GM12801 (cell line): ENCODE results near the gene SUMO1.

Experiments used
- TF ChIP-seq, protein P1 (sequence below): IDR thresholded peaks from one replicate; pipeline ENCODE4 v1.5.1; 2011; ENCODE audit warnings: control low read depth; ENCODE audit not compliant: insufficient read length; ENCODE audit errors: extremely low read depth

Gene SUMO1

DNA sequence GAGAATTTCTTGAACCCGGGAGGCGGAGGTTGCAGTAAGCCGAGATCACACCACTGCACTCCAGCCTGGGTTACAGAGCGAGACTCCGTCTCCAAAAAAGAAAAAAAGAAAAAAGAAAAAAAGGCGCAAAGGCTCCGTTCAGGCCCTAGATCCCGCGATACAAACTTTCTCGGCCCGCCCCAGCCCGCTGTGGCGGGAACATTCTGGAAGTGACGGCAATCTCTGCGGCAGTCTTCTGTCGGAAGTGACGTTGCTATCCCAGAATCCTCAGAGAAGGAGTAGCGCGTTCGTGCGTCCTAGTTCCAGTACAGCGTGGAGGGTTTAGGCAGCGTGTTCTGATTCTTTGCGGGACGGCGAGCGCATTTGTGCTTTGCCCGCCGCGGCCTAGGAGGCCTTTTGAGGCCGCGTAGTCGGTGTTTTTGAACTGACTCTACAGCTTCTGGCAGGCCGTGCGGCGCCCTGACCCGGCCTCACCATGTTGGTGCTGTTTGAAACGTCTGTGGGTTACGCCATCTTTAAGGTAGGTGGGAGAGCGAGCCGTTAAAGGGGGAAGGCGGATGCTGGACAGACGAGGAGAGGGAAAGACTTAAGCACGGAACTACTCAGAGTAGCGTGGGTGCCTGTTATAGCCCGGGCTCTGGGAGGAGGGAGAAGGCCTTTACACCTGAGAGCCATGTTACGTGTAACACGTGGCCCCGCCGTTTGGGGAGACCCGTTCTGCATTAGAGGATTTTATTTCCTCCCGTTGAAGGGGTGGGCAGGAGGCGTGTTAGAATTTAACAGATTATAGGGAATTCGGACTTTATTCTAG is 27.3 kb upstream of the SUMO1 start, which contains the start of gene NOP58:
Gene NOP58 (plus strand): TSS at position 297 of the 811 bp plus-strand sequence. CDS start 179 bp downstream, at position 476.
- TF ChIP-seq, protein P1, sequence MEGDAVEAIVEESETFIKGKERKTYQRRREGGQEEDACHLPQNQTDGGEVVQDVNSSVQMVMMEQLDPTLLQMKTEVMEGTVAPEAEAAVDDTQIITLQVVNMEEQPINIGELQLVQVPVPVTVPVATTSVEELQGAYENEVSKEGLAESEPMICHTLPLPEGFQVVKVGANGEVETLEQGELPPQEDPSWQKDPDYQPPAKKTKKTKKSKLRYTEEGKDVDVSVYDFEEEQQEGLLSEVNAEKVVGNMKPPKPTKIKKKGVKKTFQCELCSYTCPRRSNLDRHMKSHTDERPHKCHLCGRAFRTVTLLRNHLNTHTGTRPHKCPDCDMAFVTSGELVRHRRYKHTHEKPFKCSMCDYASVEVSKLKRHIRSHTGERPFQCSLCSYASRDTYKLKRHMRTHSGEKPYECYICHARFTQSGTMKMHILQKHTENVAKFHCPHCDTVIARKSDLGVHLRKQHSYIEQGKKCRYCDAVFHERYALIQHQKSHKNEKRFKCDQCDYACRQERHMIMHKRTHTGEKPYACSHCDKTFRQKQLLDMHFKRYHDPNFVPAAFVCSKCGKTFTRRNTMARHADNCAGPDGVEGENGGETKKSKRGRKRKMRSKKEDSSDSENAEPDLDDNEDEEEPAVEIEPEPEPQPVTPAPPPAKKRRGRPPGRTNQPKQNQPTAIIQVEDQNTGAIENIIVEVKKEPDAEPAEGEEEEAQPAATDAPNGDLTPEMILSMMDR, result no peak

GRCh38 chr2:202261531-202261930 is 23.1 kb upstream of the SUMO1 start:
- TF ChIP-seq, protein P1, result no peak

GRCh38 chr2:202251494-202251893 is 13.1 kb upstream of the SUMO1 start:
- TF ChIP-seq, protein P1, result no peak

DNA sequence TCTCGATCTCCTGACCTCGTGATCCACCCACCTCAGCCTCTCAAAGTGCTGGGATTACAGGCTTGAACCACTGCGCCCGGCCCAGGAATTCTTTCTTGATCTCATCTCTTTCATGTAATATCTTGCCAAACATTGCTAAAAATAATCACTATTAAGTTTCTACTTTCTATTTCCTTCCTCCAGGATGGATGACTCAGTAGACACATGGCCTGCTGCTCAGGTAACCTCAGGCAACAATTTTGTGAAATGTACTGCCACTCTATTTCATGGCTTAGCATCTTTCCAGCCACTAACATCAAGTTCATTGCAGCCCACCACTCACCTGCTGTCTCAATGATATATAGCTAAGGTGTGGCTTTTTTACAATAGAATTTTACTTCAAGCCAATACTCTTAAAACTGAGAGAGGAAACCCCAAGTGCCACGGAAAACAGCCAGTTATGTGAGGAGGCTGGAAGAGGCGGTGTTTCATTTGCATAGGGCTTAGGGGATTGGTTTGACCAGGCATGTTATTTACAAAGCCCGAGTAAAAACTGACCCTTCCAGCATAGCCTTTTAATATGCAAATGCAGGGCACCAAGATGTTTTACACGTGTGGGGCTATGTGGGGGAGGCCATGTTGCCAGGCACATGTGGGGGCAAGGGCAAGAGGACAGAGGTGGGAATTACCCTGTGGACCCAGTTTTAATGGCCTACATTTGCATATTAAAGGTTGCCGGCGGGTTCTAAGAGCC is 11.3 kb upstream of the SUMO1 start:
- TF ChIP-seq, protein P1, result no peak

DNA sequence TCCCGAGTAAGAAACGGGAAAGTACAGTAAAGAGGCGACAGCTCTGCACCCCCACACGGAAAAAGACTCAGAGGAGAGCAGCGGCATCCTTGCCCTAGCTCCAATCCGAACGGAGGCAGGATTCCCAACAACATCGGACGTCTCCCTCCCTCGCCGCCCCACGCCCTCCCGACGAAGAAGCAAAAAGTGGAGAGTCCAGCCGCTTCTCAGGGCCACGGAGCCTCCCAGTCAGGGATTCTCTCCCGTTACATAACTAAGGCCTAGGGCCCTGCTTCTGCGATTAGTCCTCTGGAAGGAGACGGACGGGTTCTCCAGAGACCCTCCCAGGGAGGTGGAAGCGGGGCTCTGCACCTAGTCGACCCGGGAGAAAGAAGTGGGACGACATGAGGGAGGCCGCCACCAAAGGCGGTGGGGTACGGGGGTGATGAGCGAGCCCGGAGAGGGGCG is 587 bp downstream of the SUMO1 start:
- TF ChIP-seq, protein P1, result no peak

DNA sequence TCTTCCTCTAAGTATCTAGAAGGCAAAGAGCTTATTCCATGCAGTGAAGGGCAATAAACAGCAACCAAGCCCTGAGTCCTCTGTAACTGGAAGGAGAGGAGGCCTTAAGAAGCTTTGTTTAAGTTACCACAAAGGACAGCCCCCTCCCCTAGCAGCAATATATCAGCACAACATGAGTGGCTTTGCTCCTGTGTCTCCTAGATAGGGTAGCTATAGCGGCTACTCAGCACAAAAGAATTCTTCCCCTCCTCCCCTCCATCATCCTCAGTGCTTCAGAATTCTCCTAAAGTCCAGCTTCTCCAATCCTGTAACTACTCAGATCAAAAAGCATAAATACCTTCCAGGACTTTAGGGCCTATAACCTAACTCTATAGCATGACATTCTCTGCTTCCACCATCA is 16.5 kb downstream of the SUMO1 start:
- TF ChIP-seq, protein P1, result no peak

DNA sequence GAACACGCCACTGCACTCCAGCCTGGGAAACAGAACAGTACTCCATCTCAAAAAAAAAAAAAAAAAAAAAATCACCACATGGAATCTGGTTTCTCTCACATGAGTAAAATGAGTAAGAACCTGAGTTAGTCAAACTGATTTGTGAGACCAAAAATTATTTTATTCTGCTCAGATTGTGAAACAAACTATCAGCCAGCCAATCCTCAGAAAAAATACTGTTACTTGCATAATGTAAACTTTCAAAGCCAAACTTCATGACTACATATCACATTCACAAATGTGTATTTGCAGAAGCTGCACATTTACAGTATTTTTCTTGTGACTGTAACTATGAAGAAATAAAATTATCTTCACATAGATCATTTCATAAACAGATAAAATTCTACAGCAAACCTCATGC is 23.2 kb downstream of the SUMO1 start:
- TF ChIP-seq, protein P1, result no peak
